NCI-H2107 (cell line): ENCODE results near the gene UBAP1L.
A peak's percentile ranks its signal among the peaks of the same experiment; 100 is the strongest.
"Not testable (repeated sequence)": the region's sequence is repeated elsewhere in the genome, so short reads cannot be mapped to it uniquely, and the experiment has no call there.

ENCODE experiments used
- DNase-seq: peaks from one replicate; lab custom pipeline; 2025; lab: John Stamatoyannopoulos, UW

The UBAP1L gene

DNA sequence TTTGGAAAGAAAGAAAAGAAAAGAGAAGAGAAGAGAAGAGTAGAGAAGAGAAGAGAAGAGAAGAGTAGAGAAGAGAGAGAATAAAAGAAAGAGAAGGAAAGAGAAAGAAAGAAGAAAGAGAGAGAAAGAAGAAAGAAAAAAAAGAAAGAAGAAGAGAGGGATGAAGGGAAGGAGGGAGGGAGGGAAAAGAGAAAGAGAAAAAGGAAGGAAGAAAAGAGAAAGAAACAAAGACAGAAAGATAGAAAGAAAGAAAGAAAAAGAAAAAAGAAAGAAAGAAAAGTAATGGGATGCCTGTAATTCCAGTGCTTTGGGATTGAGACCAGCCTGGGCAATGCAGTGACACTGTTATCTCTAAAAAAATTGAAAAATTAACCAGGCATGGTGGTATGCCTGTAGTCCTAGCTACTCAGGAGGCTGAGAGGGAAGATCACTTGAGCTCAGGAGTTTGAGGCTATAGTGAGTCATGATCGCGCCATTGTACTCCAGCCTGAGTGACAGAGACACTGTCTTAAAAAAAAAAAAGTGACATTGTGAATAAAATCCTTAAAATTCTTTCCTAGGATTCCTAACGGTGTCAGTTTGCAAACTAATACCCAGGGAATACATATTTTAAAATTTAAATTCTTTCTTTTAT, 48.9 kb downstream of the UBAP1L start:
- no peak for DNase-seq

DNA sequence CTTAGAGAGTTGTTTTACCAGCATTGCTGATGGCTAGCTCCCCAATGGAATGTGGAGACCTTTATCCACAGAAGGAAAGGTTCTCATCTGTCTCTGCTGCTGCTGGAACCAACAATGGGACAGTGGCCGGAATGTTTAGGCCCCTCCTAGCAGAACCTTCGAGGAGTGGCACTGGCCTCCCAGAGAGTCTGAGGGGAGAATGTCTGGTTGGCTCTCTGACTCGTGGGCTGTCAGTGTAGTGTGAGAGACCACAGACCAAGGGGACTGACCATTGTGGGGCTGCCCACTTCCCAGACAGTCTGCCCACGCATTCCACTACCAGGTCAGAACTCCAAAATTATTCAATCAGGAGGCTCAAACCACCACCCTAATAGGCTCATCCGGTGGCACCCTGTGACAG, 52.3 kb downstream of the UBAP1L start:
- no peak for DNase-seq

DNA sequence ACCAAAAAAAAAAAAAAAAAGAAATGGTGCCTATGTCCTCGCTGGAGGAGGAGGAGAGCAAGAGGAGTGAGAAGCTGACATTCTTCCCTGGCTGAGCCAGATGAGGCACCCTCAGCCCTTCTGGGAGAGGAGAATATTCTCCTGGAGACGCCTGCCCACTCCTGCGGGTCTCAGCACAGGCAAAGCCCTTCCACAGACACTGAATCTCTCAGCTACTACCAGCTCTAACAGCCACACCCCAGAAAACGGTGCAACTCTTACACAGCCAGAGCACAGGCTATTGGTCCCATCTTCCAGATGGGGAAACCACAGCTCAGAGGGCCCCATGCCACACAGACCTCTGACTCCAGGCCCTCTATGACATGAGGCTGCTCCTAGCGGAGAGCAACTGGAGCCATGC, 52.9 kb downstream of the UBAP1L start:
- no peak for DNase-seq

DNA sequence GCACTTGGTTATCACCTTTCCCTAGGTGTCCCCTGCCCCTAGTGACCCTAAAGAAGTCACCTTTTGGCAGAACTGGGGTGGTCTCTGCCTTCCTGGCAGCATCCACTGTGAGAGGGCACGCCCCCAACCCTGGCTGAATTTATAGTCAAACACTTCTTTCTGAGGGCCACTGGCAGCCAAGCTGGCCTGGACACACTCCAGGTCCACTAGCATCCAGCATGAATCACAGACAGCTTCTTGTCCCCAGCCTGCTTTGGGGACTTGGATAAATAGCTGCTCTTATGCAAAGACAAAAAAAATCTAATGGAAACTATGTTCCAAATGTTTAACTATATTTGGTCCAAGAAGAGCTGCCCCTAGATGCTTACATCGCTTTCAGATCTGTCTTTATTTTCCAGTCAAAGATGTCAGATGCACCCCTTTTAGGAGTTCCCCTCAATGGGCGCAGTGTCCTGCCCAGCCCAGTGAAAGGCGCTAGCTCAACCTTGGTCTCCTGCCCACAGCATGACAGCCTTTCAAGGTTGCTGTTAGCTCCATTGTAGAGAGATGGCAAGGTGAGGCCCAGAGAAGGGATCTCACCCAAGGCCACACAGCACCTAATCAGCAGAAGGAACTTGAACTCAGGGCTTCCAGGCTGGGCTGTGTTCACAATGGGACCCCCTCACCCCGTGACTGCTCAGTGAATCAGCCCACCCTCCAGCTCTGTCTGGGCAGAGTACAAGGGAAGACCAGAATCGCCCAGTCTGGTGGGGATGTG, 54.2 kb downstream of the UBAP1L start:
- DNase-seq: no peak

DNA sequence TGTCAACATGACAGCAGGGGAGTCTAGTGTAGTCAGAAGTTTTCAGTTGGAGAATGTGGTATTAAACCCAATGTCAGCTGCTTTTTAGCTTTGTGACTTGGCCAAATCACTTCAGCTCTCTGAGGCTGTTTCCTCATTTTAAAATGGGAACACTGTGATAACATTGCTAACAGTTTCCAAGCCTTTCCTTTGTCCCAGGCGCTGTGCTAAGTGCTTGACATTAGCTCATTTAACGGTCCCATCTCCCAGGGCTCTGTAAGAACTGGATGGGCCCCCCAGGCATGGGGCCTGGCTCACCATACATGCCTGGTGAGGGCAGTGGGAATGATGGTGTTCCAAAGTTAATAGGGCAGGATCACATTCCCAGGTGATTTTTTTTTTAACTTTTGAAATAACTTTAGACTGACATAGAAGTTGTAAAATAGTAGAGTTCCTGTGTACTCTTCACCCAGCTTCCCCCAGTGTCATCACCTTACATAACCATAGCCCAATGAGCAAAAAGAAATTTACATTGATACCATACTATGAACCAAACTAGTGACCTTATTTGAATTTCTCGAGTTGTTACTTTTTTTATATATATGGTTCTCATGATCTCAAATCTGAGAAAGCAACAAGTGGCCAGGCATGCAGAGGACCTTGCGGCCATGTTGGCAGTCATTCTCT, 54.9 kb downstream of the UBAP1L start:
- DNase-seq: no peak

DNA sequence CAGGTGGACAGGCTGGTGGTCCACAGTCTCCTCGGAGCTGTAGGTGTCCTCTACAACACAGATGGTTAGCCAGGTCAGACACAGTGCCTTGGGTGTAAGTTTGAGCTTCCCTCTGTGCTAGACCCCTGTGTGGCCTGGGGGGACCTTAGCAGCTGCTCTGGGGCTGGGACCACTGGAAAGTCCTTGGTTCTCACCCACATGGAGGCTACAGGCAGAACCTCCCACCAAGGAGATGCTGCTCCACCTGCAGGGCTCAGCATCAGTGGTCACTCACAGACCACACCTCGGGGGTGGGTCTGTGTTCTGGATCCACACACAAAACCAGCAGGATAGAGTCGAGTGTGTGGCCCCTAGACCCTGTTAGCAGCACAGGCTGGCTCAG, 55.6 kb downstream of the UBAP1L start:
- no peak for DNase-seq

DNA sequence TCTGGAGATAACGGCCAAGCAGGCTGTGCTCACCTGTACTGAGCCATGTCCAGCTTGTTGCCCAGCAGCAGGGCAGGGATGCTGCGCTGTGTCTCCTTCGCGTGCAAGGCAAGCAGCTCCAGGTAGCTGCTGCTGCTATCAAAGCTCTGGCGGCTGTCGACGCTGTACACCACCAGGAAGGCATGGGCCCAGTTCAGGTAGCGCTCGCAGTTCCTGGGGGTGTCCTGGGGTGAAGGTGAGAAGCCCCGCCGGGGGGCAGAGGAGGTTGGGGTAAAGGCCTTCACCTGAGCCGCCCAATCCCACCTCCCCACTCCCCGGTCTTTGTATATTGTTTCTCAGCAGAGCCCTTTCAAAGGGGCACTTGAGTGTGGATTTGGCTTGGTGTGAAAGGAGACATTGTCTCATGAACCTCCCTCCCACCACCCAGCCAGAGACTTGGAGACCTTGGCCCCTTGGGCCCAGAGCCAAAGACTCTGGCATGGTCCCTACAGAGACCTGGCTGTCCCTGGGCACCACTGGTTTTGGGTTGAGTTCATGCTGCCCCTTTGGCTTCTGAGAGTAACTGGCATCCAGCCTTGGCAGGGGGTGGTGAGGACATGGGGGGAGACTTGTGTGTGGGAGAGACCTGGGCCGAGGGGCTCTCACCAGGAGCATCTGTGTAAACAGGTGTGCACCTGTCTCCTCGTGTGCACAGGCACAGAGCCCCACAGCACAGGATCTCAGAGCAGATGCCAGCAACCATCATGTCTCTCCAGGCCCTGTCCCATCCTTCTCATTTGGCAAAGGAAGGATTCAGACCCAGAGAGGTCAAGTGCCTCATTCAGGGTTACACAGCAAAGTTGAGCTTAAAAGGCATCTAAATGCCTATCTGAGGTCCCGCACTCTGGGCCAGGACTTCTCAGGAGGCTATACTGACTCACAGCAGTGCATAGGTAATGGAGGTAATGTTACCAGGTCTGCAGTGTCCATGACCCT, 56.3 kb downstream of the UBAP1L start:
- DNase-seq: no peak

DNA sequence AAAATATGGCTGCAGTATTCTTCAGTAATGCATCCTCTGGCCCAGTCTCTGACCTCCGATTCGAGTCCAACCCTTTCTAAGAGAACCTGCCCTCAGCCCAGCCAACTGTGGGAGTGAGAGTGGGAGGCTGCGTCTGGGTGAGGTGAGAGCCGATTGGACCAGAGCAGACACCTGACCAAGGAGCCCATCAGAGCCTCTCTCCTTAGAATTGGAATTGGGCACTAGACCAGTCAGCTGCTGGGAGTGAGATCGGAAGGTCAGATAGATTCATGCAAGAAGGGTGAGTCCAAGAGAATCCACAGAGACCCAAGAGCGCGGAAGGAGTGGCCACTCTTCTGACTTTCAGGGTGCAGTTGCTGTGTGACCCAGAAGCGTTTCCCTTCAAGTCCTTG, 57.5 kb downstream of the UBAP1L start:
- no peak for DNase-seq

DNA sequence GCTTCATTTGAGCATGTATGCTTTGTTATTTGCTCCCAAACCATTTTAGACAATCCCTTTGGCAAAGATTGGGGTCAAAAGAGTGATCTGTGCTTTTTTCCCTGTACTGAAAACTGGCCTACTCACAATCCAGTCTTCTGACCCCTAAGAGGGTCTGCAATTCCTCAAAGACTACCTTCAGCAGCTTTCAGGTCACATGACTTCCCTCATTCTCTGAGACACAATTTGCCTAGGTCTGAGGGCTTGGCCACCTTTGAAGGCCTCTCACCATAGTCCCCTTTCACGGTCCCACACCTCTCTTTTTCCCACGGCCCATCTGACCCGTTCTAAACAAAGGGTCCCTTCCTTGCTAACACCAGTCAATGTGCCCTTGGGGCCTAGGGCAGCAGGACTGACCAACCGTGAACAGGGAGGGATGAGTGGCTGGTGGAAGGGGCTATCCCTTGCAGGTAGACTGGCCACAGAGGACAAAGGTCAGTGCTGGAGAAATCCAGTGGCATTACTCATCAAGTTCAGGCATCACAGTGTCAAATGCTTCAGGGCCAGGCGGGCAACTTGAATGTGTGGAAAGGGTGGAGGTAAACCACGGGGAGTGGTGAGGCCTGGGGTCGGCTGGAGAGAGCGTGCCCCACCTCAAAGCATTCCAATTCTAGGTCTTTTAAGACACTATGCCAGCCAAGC, 58.0 kb downstream of the UBAP1L start:
- no peak for DNase-seq

DNA sequence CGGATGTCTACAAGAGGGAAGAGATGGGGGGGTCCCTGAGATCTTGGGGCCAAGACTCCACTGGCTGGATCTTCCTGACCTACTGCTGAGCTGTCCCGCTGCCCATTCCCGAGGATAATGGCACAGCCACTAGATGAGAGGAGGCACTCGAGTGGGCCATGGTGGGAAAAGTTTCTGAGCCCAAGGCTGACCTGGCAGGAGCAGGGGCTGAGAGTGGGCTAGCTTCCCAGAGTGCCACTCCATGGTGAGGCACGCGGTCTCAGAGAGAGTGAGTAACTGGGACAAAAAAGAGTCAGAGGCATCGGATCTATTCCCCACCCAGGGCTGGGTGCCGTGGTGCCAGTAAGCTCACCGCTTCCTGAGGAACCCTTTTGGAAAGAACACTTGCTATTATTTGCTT, 58.9 kb downstream of the UBAP1L start:
- DNase-seq: no peak

DNA sequence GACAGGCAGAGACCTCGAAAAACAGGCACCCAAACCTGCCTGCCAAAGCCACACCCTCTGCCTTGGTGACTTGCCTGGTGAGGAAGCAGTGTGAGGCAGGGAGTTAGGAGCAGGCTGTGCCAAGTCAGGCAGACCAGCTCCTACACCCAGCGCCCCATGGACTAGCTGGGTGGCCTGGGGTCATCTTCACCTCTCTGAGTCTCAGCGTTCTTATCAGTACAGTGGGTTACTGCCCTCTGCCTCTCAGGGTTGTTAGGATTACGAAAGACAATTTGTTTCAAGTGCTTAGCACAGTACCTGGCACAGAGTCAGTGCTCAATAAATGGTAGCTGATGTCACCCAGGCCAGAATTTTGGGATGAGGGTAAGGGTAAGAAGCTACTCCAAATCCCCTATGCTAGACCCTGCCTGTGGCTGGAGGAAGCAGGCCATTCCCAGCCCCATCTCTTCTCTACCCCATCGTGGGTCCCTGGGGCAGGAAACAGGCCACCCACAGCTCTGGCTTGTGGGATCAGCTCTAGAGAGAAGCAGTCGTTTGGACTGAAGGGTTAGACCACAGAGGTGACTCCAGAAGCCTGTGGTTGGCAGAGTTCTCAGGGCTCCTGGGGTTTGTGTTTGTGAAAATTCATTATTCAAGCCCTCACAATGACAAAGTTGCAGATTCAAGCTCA, 59.7 kb downstream of the UBAP1L start:
- no peak for DNase-seq

DNA sequence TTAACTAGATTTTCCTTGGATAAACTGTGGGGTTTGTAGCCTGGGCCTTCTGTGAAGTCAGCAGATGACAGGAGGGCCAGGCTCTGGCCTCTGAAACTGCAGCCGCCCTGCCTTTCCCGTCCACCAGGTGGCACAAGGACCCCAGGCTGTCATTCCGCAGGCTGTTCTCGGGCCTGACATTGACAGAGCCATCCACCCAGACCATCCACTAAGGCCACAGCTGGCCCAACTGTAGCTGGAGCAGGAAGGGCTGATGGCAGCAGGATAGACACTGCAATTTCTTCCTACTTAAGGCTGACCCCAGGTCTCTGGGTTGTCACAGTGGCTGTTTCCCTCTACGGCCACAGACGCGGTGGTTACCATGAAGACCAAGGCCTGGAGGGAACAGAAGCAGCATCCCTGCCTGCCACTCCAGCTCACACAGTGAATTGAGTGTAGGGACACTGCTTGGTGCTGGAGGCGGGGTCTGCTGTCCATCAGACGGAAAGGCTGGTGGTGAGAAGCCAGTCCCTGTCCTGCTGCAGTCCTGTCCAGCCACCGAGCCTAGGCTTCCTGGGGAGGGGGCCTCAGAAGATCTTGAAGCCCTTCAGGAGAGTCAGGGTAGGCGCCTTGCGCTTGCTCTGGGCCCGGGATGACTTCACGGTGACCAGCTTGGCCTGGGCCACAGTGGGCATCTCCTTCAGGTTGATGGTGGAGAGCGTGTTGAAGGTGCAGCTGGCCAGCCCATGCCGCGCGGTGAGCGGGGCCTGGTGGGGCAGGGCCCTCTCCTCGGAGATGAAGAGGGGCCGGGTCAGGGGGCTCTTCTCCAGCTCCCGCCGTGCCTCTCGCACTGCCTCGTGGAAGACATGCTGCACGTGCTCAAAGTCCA, 60.4 kb downstream of the UBAP1L start:
- DNase-seq: peak; percentile 15

DNA sequence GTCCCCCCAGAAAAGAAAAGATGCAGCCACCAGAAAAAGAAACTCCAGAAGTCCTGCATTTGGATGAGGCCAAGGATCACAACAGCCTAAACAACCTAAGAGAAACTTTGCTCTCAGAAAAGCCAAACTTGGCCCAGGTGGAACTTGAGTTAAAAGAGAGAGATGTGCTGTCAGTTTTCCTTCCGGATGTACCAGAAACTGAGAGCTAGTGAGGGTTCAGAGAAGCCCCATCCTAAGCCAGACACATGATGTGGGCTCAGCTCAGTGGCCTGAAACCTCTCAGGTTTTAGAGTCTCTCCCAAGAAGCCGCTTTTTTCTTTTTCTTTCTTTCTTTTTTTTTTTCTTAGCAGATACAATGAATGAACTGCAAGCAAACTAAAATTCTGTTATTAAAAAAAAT, 62.0 kb downstream of the UBAP1L start:
- DNase-seq: no peak

DNA sequence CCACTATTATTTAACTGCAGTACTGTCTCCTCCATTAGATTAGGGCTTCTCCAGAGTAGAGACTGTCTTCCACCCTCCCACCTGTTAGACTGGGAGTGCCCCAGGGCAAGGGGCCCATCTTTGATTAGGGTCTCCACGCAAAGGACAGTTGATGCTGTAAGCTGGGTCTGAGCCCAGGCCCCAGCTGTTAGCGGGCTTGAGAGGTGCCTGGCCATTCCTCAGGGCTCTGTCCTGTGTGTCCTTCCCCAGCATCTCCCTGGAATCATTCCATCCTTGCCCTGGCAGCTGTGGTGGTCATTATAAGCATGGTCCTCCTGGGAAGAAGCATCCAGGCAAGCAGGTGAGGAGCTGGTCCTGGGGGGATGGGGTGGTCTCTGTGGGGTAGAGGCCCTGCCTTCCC, 63.7 kb downstream of the UBAP1L start:
- DNase-seq: no peak

DNA sequence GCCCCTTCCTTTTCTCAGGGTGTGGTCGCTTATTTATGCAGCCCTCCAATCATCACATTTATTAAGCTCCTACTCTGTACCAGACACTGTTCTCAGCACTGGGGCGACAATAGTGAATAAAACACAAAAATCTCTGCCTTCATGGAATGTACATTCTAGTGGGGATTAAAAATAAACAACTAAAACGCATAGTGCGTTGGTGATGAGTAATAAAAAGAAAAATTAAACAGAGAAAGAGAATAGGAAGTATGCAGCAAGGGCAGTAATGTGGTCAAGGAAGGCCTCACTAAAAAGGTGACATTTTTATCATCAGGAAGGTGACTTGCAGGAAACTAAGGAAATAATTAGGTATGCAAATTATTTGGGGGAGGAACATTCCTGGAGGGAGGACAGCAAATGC, 64.7 kb downstream of the UBAP1L start:
- no peak for DNase-seq

DNA sequence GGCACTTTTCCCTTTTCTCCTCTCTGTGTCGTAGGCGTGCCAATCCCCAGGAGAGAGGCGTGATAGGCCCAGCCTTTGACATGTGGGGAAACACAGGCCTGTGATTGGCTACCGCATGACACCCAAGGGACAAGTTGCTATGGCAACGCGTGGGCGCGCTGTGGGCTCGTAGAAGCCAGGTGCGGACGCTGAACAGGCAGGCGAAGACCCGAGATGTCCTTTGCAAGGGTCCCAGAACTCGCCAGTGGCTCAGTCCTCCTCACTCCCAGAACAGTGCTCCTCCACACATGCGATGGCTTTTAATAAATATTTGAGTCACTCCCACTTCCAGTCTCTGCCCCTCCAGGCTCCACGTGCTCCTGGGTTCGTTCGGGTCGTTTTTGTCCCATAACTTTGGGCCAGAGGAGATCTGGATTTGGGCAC, 65.6 kb downstream of the UBAP1L start:
- DNase-seq: peak; percentile 69

DNA sequence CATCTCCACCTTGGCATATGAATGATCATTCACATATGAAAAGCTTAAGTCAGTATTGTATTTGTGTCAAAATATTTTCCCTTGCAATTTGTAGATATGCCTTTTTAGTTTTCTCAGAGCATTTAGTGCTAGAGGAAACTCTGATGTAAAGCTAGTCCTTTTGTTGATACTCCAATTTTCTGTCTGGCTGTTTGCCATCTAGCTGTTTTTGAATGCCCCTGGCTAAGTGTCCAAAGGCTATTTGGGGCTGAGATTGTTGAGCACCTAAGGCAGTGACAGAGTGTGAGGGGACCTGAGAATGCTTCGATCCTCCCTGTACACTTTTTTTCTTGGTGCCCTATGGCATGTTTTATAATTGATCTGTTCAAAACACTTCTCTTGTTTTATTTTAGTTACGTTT, 66.8 kb downstream of the UBAP1L start:
- no peak for DNase-seq

DNA sequence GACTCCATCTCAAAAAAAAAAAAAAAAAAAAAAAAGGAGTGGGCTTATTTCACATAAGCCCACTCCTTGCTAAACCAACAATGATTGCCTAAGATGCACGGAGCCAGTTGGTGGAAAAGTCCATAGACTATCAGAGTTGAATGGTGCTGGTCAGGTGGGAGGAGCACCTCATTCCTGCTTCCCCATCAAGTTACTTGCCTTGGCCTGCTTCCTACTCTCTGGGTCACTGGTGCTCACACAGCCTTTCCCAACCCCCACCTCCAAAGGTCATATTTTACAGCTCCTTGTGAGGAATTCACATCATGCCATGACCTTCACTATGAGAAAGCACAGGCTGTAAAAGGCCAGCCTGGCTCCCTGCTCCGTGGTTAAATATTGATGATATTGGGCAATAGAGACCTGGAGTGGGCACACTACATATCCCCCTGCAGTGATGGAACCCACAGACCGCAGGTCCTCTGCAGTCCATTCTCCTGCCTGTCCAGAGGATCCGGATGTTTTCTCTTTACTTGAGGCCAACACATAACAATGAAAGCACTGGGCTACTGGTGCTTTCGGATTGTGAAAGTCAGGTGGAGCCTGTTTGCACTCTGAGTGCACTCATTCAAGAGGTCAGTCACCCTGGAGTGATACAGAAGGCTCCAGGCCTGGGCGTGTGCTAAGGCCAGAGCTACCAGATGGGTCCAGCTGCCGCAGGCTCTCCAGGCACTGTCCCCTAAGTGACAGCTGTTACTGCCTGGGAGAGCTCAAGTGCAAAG, 70.1 kb downstream of the UBAP1L start, which contains the start of gene SLC51B:
TSS of gene SLC51B (plus strand) at position 664 of the 758 bp plus-strand sequence. CDS start 4,618 bp downstream, outside the sequence.
- DNase-seq: no peak

DNA sequence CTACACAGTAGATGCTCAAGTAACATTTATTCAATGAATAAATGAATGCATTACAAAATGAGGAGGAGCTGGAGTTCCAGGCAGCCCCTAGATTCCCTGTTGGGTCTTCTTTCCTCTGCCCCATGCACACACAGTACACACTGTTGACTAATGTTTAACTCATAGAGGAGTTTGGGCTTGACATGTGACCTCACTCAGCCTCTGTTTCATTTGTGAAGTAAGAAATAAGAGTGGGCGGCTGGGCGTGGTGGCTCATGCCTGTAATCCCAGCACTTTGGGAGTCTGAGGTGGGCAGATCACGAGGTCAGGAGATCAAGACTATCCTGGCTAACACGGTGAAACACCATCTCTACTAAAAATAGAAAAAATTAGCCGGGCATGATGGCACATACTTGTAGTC, 70.8 kb downstream of the UBAP1L start:
- not testable (repeated sequence) for DNase-seq
